ENCODE results near the gene NUP188.

- TF ChIP-seq CTCF (optimal IDR thresholded peaks at IDR 0.05 in 1 of 3, IDR thresholded peaks at IDR 0.05 in 1 of 3, conservative IDR thresholded peaks at IDR 0.05 in 1 of 3; ENCODE audit: extremely low read depth in 1 of 3, insufficient read depth in 2 of 3, low read length in 3 of 3) (no peak), EZH2 (IDR thresholded peaks at IDR 0.05; ENCODE audit: low read length) (no peak)
These were observed 105.5 kb downstream of the NUP188 start for GRCh38 chr9:129053020-129053419.
